Fibroblast of lung (primary cell): ENCODE data around the gene ZBTB45.

ENCODE experiments used
- CTCF ChIP-seq, 2 donors: IDR thresholded peaks in 1 of 2; conservative IDR thresholded peaks in 1 of 2; 1 replicate in 1 of 2; 2 replicates in 1 of 2; pipeline ENCODE4 v1.5.1; 2011 to 2012; ENCODE audit warnings: low read length in 2 of 2, control low read depth in 1 of 2, inconsistent platforms in 1 of 2, low read depth in 1 of 2, mild to moderate bottlenecking in 1 of 2
- EZH2 ChIP-seq: IDR thresholded peaks from 2 replicates; pipeline ENCODE4 v1.5.1; 2012; ENCODE audit warnings: low read length, control low read depth, mild to moderate bottlenecking; ENCODE audit errors: missing control alignments

- TF ChIP-seq CTCF (conservative IDR thresholded peaks at IDR 0.05 in 1 of 2, IDR thresholded peaks at IDR 0.05 in 1 of 2; ENCODE audit: low read depth in 1 of 2, low read length in 2 of 2): no peak
- no peak for TF ChIP-seq EZH2
These were observed 41.7 kb downstream of the ZBTB45 start for GRCh38 chr19:58477871-58478270.
